ENCODE measurements around the gene DOCK7.
"Not testable (repeated sequence)": the region's sequence is repeated elsewhere in the genome, so short reads cannot be mapped to it uniquely, and the experiment has no call there.

The DOCK7 gene

GRCh38 chr1:62687903-62688686, at the start of gene DOCK7:
Gene DOCK7 (minus strand): TSS chr1:62688386. CDS start chr1:62688264, 122 bp downstream.
- no peak for DNase-seq (ENCODE audit: low read depth in 2 of 2, low spot score in 1 of 2)

GRCh38 chr1:62735491-62736171, 47.4 kb upstream of the DOCK7 start:
- no peak for DNase-seq (ENCODE audit: low read depth in 2 of 2, low spot score in 1 of 2)

GRCh38 chr1:62732331-62732730, 44.1 kb upstream of the DOCK7 start:
- no peak for DNase-seq (ENCODE audit: low read depth in 2 of 2, low spot score in 1 of 2)

GRCh38 chr1:62728963-62729362, 40.8 kb upstream of the DOCK7 start:
- no peak for DNase-seq (ENCODE audit: low read depth in 2 of 2, low spot score in 1 of 2)

GRCh38 chr1:62727656-62728407, 39.6 kb upstream of the DOCK7 start:
- no peak for DNase-seq (ENCODE audit: low read depth in 2 of 2, low spot score in 1 of 2)

GRCh38 chr1:62726011-62726442, 37.8 kb upstream of the DOCK7 start:
- no peak for DNase-seq (ENCODE audit: low read depth in 2 of 2, low spot score in 1 of 2)

- no peak for DNase-seq (ENCODE audit: low read depth in 2 of 2, low spot score in 1 of 2)
Measured at GRCh38 chr1:62725255-62725654, 37.1 kb upstream of the DOCK7 start.

- no peak for DNase-seq (ENCODE audit: low read depth in 2 of 2, low spot score in 1 of 2)
Measured at GRCh38 chr1:62724430-62724829, 36.2 kb upstream of the DOCK7 start.

- no peak for DNase-seq (ENCODE audit: low read depth in 2 of 2, low spot score in 1 of 2)
Measured at GRCh38 chr1:62723883-62724282, 35.7 kb upstream of the DOCK7 start.

GRCh38 chr1:62722796-62723195, 34.6 kb upstream of the DOCK7 start:
- no peak for DNase-seq (ENCODE audit: low read depth in 2 of 2, low spot score in 1 of 2)

- no peak for DNase-seq (ENCODE audit: low read depth in 2 of 2, low spot score in 1 of 2)
Measured at GRCh38 chr1:62720946-62721554, 32.9 kb upstream of the DOCK7 start.

- DNase-seq (ENCODE audit: low read depth in 2 of 2, low spot score in 1 of 2), result not testable (repeated sequence)
Measured at GRCh38 chr1:62718400-62718799, 30.2 kb upstream of the DOCK7 start.

- no peak for DNase-seq (ENCODE audit: low read depth in 2 of 2, low spot score in 1 of 2)
Measured at GRCh38 chr1:62717483-62717882, 29.3 kb upstream of the DOCK7 start.

- DNase-seq (ENCODE audit: low read depth in 2 of 2, low spot score in 1 of 2), result no peak
Measured at GRCh38 chr1:62716397-62716796, 28.2 kb upstream of the DOCK7 start.

GRCh38 chr1:62712336-62713243, 24.4 kb upstream of the DOCK7 start:
- no peak for DNase-seq (ENCODE audit: low read depth in 2 of 2, low spot score in 1 of 2)

GRCh38 chr1:62707744-62708120, 19.5 kb upstream of the DOCK7 start:
- DNase-seq (ENCODE audit: low read depth in 2 of 2, low spot score in 1 of 2), result no peak

- no peak for DNase-seq (ENCODE audit: low read depth in 2 of 2, low spot score in 1 of 2)
Measured at GRCh38 chr1:62706985-62707743, 19.0 kb upstream of the DOCK7 start.

- DNase-seq (ENCODE audit: low read depth in 2 of 2, low spot score in 1 of 2), result not testable (repeated sequence)
Measured at GRCh38 chr1:62698161-62698560, 10.0 kb upstream of the DOCK7 start.

GRCh38 chr1:62694479-62694878, 6.3 kb upstream of the DOCK7 start:
- DNase-seq (ENCODE audit: low read depth in 2 of 2, low spot score in 1 of 2), result not testable (repeated sequence)

- no peak for DNase-seq (ENCODE audit: low read depth in 2 of 2, low spot score in 1 of 2)
Measured at GRCh38 chr1:62693123-62693522, 4.9 kb upstream of the DOCK7 start.

Data from stimulated activated CD8-positive, alpha-beta memory T cell treated with anti-CD3 and anti-CD28 coated beads, Interleukin-4, amount 100 ng/mL, for 4 hours (primary cell).